Measurements from ENCODE around the gene METTL5. TPM values are rescaled to one million over a fixed set of nuclear protein-coding genes. Genes with fewer than 3 reads are reported as not detected.

METTL5 gene
- polyA plus RNA-seq, 3 donors = 11.1 to 60.8 (median 51.0) TPM

DNA sequence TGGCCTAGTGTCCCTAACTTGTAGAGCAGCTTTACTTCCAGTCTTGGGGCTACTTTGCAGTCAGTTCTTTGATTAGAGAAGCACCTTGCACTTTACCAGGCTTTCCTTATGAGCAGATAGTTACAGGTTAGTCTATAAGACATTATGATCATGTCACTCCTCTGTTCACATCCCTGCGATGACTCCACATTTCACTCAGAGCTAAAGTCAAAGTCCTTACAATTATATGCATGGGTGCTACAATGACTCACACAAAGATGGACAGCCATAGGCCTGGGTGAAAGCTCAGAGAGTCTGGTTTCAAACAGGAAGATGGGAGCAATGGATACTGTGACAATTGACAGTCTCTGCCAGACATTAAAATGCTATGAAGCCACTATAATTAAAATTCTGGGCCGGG lies 53.1 kb downstream of the METTL5 start:
- Histone ChIP-seq H3K4me2 (replicated peaks; ENCODE audit: extremely low read depth, low read length, poor library complexity, severe bottlenecking) (no peak overlapping the region), H2AFZ (ENCODE audit: insufficient read depth, low read depth, low read length, poor library complexity, severe bottlenecking) (peak overlapping the region; percentile 5), H3K36me3 (replicated peaks in 1 of 2; ENCODE audit: control insufficient read depth in 1 of 2, insufficient read depth in 2 of 2, low read length in 2 of 2) (no peaks in the 10 kb centered on the region), H3K27me3 (ENCODE audit: control insufficient read depth in 2 of 2, insufficient read depth in 2 of 2, low read length in 2 of 2) (peaks cover 16 to 24% of the 10 kb centered on the region in 2 donors), H3K27ac (ENCODE audit: low read depth in 1 of 2, low read length in 2 of 2) (no peak overlapping the region), H3K4me1 (ENCODE audit: control insufficient read depth in 1 of 2, insufficient read depth in 2 of 2, low read length in 2 of 2) (peaks cover 22 to 25% of the 10 kb centered on the region in 2 donors), H4K20me1 (ENCODE audit: insufficient read depth, low read length) (no peaks in the 10 kb centered on the region), H3K9ac (ENCODE audit: insufficient read depth, low read length, poor library complexity, severe bottlenecking) (no peak overlapping the region), H3K79me2 (ENCODE audit: insufficient read depth, low read length) (no peaks in the 10 kb centered on the region), H3K9me3 (replicated peaks in 1 of 2; ENCODE audit: control insufficient read depth in 1 of 2, insufficient read depth in 1 of 2, low read length in 2 of 2) (peaks cover 3 to 7% of the 10 kb centered on the region in 2 donors), H3K4me3 (replicated peaks in 1 of 3; ENCODE audit: low read depth in 2 of 3, low read length in 3 of 3) (no peak overlapping the region)
- TF ChIP-seq, protein P1, sequence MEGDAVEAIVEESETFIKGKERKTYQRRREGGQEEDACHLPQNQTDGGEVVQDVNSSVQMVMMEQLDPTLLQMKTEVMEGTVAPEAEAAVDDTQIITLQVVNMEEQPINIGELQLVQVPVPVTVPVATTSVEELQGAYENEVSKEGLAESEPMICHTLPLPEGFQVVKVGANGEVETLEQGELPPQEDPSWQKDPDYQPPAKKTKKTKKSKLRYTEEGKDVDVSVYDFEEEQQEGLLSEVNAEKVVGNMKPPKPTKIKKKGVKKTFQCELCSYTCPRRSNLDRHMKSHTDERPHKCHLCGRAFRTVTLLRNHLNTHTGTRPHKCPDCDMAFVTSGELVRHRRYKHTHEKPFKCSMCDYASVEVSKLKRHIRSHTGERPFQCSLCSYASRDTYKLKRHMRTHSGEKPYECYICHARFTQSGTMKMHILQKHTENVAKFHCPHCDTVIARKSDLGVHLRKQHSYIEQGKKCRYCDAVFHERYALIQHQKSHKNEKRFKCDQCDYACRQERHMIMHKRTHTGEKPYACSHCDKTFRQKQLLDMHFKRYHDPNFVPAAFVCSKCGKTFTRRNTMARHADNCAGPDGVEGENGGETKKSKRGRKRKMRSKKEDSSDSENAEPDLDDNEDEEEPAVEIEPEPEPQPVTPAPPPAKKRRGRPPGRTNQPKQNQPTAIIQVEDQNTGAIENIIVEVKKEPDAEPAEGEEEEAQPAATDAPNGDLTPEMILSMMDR (IDR thresholded peaks at IDR 0.05) = no peak
- intact Hi-C loops (cut with micrococcal nuclease) = no loop called here
- H3K9me3 Mint-ChIP-seq = peaks cover 0 to 16% (median 0%) of the 10 kb centered on the region in 7 donors
- H3K27ac Mint-ChIP-seq = no peak overlapping the region
- no peak for DNase-seq
- H3K4me1 Mint-ChIP-seq = peaks cover 30% of the 10 kb centered on the region
- no peak overlapping the region for H3K4me3 Mint-ChIP-seq
- no peaks in the 10 kb centered on the region for H3K36me3 Mint-ChIP-seq
- 100% methylated on average over 1 of the region's 2 CpGs for WGBS (ENCODE audit: insufficient coverage)
- H3K27me3 Mint-ChIP-seq (ENCODE audit: low read depth in 3 of 3) = peaks cover 15 to 26% (median 24%) of the 10 kb centered on the region in 3 donors

DNA sequence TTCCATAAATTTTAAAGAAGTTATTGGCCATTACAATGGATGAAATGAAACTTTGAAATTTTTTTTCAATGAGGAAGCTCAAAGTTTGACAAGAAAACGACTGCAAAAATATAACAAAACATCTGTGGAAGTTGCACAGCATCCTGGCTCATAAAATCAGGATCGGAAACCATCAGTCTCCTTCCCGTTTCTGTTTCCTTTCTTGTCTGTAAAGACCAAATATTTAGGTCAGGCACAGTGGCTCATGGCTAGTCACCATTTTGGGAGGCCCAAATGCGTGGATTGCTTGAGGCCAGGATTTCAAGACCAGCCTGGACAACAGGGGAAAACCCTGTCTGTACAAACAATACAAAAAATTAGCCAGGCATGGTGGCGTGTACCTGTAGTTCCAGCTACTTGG lies 53.7 kb downstream of the METTL5 start:
- WGBS (ENCODE audit: insufficient coverage) = 4% methylated on average over 4 of the region's 5 CpGs
- intact Hi-C loops (cut with micrococcal nuclease) = no loop called here
- H3K4me2 ChIP-seq (replicated peaks; ENCODE audit: extremely low read depth, low read length, poor library complexity, severe bottlenecking) = no peak overlapping the region

More for the DNA sequence above, 53.7 kb downstream of the METTL5 start:
- Histone ChIP-seq H3K36me3 (replicated peaks in 1 of 2; ENCODE audit: control insufficient read depth in 1 of 2, insufficient read depth in 2 of 2, low read length in 2 of 2) (no peaks in the 10 kb centered on the region), H3K9me3 (replicated peaks in 1 of 2; ENCODE audit: control insufficient read depth in 1 of 2, insufficient read depth in 1 of 2, low read length in 2 of 2) (peaks cover 3 to 7% of the 10 kb centered on the region in 2 donors), H3K4me1 (ENCODE audit: control insufficient read depth in 1 of 2, insufficient read depth in 2 of 2, low read length in 2 of 2) (peaks cover 22 to 25% of the 10 kb centered on the region in 2 donors), H3K27ac (ENCODE audit: low read depth in 1 of 2, low read length in 2 of 2) (no peak overlapping the region), H3K79me2 (ENCODE audit: insufficient read depth, low read length) (no peaks in the 10 kb centered on the region), H3K27me3 (ENCODE audit: control insufficient read depth in 2 of 2, insufficient read depth in 2 of 2, low read length in 2 of 2) (peaks cover 16 to 24% of the 10 kb centered on the region in 2 donors), H4K20me1 (ENCODE audit: insufficient read depth, low read length) (no peaks in the 10 kb centered on the region), H3K9ac (ENCODE audit: insufficient read depth, low read length, poor library complexity, severe bottlenecking) (no peak overlapping the region), H3K4me3 (replicated peaks in 1 of 3; ENCODE audit: low read depth in 2 of 3, low read length in 3 of 3) (no peak overlapping the region), H2AFZ (ENCODE audit: insufficient read depth, low read depth, low read length, poor library complexity, severe bottlenecking) (no peak overlapping the region)
- TF ChIP-seq, protein P1 (IDR thresholded peaks at IDR 0.05) = no peak
- no peak for DNase-seq
- no peak overlapping the region for H3K27ac Mint-ChIP-seq
- no peak overlapping the region for H3K4me3 Mint-ChIP-seq
- no peaks in the 10 kb centered on the region for H3K36me3 Mint-ChIP-seq
- H3K9me3 Mint-ChIP-seq = peaks cover 0 to 16% (median 0%) of the 10 kb centered on the region in 7 donors
- H3K4me1 Mint-ChIP-seq = peaks cover 32% of the 10 kb centered on the region
- H3K27me3 Mint-ChIP-seq (ENCODE audit: low read depth in 3 of 3) = peaks cover 15 to 26% (median 24%) of the 10 kb centered on the region in 3 donors

Measured in CD14-positive monocyte (primary cell).